Endometrium (tissue), 2 donors: ENCODE results near the gene BRPF1.

Source experiments
- FAIRE-seq: peaks from 2 replicates; lab custom pipeline; 2012; peaks lifted over from hg19 to GRCh38; lab: Jason Lieb, UNC
- donor health status: control.
- donor health status: control.

BRPF1 gene

DNA sequence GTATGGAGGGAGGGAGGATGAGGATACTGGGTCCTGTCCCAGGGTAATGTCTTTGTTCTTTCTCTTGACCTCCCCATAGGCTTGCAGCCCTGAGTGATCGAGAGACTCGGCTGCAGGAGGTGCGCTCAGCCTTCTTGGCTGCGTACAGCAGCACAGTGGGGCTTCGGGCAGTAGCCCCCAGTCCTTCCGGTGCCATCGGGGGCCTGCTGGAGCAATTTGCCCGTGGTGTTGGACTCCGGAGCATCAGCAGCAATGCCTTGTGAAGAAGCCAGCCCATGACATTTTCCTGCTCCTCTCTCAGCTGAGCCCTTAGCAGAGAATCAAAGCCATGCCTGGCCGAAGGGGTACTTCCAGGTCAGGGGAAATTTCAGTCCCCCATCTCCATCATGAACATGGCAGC, 29.8 kb upstream of the BRPF1 start:
- no peak for FAIRE-seq

DNA sequence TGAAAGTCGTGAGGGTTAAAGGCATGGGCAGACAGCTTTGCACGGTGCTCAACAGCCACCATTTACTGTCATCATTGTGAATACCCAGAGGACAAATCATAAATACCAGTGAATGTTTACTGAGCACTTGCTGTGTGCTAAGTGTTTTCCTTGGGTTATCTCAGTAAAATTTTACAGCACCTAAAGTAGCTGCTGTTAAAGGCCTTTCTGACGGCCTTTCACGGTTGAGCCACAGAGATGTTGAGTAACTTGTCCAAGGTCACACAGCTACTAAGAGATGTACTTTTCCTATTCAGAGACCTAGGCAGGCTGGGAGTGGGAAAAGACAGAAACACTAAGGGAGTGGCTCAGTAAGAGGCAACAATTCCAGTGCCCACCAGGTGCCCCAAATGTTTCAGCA, 28.3 kb upstream of the BRPF1 start:
- FAIRE-seq = no peak

DNA sequence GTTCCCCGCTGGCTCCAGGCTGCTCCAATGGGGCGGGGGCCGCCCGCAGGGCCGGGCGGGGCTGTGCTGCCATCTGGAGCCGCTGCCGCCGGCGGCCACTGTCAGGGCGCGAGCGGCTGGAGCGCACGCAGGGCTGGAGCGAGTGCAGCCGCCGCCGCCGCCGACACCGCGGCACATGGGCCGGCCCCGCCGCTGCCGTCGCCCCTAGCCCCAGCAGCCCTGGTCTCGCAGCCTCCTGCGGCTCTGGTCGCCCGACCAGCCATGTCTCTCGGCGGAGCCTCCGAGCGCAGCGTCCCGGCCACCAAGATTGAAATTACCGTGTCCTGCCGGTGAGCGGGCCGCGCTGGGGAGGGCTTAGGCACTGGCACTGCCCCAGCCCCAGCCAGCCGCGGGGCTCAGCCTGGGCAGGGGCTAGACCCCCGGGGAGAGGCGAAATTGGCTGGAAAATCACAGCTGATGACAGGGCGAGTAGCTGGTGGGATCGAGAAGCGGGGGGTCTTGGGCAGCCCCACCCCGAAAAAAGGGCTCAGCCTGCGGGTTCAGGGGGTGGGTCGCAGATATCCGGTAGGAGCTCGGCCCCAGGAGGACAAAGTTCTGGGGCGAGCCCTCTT, 27.7 kb upstream of the BRPF1 start, which contains the start of gene CPNE9:
Gene CPNE9, plus strand, starts transcription at position 98 of the 611 bp plus-strand sequence. Its CDS starts 164 bp downstream, at position 262.
- no peak for FAIRE-seq

DNA sequence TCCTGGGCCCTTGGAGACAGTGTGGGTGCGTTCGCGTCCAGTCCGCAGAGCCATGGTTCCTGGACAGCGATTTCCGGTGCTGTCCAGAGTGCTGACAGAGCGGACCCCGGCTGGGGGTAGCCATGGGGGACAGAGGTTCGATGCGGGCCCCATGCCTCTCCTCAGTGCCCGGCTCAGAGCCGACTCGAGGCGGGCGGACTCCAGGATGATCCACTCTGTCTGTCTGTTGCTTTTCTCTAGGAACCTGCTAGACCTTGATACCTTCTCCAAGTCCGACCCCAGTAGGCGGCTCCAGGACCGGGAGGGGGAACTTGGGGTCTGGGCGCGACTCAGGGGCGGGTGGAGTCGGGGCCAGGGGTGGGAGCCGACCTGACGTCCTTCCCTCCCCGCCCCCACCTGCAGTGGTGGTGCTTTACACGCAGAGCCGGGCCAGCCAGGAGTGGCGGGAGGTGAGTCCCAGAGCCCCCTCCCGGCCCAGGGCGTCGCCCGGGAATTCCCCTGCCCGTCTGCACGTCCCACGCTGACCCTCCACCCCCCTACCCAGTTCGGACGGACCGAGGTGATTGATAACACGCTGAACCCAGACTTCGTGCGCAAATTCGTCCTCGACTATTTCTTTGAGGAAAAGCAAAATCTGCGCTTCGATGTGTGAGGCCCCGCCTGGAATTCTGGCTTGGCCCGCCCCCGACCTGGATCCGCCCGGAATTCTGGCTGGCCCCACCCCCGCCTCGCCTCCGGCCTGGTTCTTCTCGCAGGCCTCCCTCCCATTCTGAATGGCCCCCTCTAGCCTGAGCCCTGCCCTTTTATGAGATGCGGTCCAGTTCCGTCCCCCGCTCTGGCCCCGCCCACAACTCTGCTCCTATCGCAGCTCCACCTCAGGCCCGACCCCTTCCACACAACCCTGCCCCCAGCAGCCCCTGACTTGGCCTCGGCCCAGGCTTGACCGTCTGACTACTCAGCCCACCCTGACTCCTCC, 26.9 kb upstream of the BRPF1 start:
- FAIRE-seq = no peak

DNA sequence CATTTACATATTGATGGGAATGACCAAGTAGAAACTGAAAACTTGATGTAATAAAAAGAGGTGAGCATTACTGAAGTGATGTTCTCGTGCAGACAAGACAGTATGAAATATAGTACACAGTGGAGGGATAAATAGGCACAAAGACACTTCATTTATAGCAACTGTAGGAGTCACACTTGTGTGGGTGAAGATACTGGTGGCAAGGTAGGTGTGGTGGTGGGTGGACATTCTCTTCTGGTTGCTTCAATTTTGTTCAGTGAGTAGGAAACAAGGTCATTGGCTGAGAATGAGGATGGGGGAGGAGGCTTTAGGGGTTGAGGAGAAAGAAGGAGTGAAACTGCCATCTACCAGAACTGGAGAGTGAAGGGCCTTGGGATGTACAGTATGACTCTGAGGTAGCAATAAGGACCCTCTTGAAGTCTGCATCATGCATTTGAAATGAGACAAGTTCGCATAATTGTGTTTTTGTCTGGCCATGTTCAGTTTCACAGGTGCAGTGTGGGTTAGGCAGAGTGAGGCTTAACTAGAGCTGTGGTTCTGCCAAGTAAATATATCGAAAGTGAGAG, 21.3 kb upstream of the BRPF1 start:
- FAIRE-seq = no peak

DNA sequence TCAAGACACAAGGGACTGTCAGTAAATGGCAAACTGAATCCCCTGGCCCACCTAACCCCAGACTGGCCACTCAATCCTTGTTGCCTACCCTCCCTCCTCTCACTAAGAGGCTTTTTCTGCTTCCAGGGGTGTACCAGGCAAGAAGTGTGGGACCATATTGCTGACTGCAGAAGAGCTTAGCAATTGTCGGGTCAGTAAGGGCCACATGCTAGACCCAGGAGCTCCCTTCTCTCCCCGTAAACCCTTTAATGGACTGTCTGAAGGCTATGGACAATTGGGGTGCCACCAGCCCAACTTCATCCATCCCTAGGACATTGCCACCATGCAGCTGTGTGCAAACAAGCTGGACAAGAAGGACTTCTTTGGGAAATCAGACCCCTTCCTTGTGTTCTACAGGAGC, 19.1 kb upstream of the BRPF1 start:
- FAIRE-seq = no peak

DNA sequence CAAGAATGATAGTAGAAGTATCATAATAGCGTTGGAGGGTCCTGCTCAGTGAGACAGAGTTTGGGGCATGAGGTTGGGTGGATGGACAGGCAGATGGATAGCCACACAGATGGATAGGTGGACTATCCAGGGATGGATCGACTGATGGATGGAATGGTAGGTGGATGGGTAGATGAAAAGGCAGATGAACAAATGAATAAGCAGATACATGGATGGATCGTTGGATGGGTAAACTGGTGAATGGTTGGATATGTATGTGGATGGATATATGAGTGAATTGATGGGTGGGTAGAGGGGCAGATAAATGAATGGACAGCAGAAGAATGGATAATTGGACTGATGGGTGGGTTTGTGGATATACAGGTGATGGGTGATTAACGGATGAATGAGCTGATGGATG, 18.4 kb upstream of the BRPF1 start:
- no peak for FAIRE-seq

DNA sequence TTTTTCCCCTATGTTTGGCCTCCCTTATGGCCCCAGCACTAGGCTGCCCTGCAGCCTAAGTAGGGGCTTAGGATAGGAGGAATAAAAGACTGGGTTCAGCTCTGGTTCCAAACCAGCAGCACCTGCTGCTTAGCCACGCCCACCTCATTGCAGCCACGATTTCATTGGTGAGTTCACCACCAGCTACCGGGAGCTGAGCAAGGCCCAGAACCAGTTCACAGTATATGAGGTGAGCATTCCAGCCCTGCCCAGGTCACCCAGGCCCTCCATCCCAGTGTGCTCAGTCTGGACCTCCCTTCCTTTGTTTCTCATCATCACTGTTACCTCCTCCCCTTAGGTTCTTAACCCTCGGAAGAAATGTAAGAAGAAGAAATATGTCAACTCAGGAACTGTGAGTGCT, 16.4 kb upstream of the BRPF1 start:
- FAIRE-seq = no peak

DNA sequence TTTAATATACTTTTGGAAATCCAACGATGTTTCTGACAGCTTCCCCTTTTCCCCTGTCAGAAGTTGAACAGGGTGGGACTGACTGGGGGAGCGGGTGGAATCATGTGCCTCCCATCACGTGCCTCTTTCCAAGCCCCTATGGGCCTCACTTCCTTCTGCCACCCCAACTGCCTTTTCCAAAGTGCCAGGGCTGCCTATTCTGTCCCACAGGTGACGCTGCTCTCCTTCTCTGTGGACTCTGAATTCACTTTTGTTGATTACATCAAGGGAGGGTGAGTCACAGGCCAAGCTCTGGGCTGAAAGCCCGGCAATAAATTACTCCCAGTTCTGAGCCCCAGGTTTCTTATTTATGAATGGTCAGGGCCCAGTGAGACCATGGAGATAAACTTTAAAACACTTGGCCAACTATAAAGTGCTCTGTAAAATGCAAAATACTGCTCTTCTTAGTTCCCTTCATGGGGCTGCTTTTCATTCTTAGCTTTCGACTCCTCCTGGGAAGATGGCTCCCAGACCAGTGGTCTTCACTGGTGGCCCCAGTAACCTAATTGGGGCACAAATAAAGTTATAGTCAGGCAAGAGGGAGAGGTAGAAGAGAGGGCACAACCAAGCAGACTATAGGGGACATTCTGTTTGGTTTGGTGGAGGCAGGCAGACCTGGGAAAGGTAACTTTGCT, 15.6 kb upstream of the BRPF1 start:
- FAIRE-seq = no peak

DNA sequence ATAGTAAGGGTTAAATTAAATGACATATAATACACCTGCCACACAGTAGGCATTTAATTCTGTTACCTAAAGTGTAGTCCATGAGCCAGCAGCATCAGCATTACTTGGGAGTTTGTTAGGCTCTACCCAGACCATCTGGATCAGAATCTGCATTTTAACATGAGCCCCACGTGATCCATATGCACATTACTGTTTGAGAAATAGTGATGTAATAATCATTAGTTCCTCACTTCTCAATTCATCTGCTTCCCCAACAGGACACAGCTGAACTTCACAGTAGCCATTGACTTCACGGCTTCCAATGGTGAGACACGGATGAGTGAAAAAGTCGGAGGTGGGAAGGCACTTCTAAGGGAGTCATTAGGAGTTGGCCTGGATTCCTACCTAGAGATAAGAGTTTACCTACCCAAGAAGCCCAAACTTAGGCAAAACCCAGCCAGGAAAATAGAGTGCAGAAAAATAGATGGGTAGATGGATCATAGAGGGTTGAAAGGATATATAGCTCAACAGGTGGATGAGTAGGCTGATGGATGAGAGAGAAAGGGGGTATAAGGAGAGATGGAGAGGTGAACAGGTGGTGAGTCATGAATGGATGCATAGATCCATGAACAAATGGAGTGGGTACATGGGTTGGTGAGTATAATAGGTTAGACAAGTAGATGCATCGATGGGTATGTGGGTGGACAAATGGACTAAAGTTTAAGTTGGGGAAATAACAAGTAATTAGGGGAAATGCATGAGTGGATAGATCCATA, 14.6 kb upstream of the BRPF1 start:
- FAIRE-seq = no peak

DNA sequence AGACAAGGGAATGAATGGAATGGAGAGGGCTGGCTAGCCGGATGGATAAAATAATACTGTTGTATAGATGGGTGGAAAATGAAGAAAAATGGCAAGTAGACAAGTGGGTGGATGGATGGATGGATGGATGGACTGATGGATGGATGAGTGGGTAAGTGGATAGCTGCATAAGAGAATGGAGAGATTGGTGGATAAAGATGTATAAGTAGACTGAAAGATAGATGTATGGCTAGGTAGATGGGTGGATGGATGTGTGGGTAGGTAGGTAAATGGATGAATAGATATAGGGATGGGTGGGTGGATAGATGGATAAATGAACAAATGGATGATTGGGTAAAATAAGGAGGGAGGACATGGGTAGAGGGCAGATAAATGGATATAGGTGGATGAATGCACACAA, 14.0 kb upstream of the BRPF1 start:
- FAIRE-seq = no peak

DNA sequence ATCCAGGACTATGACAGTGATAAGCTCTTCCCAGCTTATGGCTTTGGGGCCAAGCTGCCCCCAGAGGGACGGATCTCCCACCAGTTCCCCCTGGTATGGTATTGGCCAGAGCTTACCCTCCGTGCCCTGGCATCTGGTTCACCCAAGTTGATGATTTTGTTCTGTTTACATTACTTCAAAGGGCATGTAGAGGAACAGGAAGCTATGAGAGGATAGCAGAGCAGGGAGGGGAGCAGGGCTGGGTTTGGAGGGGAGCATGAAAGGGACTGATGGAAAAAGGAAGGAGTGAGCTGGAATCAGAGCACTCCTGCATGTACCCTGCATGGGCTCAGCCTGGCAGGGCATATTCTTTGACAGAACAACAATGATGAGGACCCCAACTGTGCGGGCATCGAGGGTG, 13.4 kb upstream of the BRPF1 start:
- FAIRE-seq = no peak

DNA sequence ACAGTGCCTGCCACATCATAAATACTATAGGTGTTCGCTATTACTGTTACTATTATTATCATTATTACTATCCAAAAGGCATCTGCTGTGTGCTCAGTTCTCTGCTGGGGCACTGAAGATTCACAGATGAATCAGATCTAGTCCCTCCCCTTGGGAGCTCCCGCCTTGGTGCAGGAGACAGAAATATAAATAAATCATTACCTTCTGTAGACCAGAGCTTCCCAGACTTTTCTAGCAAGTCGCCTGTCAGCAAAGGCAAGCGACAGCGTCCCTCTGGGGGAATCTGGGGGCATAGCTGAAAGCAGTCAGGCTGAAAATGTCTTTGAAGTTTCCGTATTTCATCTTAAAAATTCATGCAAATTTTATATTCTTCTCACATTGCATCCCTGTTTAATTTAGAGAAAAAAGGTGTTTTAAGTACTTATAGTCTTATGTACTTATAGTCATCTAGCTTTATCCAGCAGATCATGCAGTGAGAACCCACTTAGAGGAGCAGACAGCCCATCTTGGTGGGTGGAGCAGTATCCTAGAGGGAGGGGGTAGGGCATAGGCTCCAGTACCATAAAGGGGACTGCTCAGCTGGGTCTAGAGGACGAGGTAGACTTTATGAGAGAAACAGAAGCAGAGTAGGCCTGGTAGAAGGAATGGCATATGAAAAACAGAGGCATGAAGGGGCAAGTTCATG, 10.4 kb upstream of the BRPF1 start:
- no peak for FAIRE-seq

DNA sequence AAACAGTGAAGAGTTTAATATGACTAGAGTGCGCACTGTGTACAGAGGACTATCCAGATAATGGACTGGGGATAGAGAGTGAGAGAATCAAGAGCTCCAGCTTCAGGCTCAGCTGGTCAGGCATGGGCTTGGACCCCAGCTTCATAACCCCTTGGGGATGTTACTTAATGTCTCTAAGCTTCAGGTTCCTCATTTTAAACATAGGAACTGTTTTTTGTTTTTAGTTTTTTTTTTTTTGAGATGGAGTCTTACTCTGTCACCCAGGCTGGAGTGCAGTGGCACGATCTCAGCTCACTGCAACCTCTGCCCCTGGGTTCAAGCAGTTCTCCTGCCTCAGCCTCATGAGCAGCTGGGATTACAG, 9.9 kb upstream of the BRPF1 start:
- no peak for FAIRE-seq

DNA sequence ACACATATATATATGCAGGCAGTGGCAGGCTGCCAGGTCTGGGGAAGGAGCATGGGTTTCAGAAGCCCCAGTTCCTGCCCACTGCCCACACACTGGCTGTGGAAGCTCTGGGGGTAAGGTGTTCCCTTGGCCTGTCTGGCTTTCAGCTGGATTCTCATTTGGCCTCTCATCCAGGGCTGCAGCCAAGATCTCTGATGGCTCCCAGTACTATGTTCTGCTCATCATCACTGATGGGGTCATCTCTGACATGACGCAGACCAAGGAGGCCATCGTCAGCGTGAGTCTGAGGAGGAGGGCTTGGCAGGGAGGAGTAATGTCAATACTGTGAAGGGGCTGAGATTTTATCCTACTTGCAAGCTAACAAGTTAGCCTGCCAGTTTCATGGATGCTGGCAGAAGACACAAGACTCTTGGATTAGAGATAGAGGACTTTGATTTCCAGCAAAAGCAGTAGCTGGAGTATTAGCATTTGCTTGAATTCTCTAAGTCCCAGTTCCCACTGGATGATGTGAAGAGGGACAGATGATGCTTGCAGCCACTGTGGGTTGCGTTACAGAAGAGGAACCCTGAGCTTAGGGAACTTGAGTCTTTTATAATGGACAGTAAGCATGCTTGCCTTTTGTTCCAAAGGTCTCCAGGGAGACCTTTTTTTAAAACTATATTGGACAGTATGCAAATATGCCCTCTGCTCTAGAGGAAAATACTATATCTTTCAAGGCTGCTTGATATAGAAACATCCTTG, 5.6 kb upstream of the BRPF1 start:
- FAIRE-seq = no peak

DNA sequence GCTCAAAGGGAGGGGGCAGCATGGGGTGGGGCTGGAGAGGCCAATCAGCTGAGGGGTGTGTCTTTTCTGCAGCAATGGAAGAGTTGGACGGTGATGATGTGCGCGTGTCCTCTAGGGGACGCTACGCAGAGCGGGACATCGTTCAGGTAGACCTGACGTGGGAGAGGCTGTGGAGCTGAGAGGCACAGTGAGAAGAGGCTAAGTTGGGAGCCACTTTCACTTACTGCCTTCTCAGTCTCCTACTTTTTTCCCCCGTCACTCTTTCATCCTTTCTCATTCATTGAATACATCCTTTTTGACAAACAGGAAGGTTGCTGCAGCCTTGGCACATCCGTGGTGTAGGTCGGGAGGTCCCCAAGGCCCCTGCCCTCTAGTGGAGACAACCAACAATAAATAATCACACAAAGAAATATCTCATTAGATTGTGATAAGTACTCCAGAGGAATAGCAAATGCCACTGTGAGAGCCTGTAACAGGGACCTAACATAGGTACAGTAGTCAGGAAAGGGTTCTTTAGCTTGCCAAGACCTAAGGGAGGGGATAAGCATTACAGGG, 4.4 kb upstream of the BRPF1 start:
- no peak for FAIRE-seq

DNA sequence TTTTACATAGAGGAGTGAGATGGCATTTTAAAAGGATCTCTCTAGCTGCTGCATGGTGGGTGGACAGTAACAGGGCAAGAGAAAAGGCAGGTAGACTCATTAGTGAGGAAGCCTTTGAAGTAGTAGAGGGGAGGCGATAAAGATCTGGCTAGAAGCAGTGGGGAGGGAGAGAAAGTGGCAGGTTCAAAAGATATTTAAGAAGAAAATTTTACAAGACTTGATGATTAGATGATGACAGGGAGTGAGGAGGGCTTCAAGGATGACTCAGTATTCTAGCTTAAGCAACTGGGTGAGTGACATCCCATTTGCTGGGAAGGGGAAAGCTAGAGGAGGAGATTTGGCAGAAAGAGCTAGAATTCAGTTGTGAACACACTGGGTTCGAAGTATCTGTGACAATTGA, 3.8 kb upstream of the BRPF1 start:
- FAIRE-seq = no peak

DNA sequence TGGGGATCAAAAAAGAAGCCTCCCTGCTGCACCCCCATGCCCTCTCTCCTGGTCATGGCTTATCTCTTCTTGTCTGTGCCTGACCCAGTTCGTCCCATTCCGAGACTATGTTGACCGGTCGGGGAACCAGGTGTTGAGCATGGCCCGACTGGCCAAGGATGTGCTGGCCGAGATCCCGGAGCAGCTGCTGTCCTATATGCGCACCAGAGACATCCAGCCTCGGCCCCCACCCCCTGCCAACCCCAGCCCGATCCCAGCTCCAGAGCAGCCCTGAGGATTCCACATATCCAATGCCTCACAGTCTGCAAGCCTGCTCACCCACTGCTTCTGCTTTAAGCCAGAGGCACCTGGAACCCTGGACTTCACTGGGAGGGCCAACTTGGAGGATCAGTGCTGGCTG, 2.1 kb upstream of the BRPF1 start:
- FAIRE-seq = no peak

DNA sequence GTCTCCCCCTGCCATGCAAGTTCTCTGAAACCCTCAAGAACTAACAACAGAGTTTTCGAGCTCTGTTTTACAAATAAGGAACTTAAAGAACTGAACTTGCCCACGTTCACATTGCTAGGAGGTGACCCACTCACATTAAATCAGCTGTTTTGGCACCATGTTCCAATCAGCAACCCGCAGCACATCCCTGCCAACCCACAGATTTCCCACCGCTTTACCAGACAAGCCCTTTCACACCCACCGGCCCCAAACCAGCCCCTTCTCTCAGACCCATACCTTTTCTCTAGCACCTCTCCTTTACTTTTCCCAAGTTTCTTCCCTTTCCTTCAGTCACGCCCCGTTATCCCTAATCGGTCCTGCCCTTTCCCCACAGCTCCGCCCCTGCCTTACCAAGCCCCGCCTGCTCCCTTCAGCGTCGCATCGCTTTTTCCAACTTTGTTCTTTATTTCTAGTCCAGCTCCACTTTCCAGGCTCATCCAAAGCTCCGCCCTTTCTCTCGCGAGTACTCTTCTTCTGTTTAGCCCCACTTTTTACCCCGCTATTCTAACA, 804 bp upstream of the BRPF1 start:
- FAIRE-seq = no peak

DNA sequence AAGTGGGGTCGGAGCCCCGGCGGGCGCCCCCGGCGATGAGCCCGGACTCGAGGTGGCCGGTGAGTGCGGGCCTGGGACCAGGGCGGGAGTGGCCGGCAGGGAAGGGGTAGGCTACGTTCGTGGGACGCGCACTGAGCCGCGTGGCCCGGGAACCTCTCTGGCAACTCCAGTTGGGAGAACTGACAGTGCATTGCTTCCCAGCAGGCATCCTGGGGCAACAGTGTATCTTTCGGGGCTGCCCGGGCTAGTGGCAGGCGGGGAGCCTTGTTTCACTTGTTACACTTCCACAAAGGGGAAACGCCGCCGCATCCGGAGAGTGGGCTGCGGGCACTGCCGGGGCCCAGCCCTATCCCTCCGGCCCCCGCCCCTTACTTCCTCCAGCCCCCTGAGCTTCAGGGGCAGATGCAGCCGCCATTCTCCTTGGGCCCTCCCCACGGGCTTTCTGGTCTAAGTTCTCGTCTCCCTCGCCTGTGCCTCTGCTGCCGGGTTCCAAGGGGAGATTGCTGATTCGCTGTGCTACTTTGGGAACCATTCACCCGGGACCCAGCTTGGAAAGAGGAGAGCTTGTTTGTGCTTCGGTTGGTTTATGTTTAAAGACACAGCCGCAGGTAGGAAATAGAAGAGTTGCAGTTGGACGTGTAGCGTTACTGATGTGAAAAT, 675 bp downstream of the BRPF1 start:
- no peak for FAIRE-seq
